Keratinocyte (primary cell): ENCODE data around the gene CRTAP. TPM values are rescaled to one million over a fixed set of nuclear protein-coding genes. Genes with fewer than 3 reads are reported as not detected.
"Not testable (repeated sequence)": the region's sequence is repeated elsewhere in the genome, so short reads cannot be mapped to it uniquely, and the experiment has no call there.

Experiments used
- DNase-seq: peaks from one replicate; pipeline ENCODE4 v3.0.0-alpha.2; 2011; ENCODE audit warnings: low read depth, missing footprints, low spot score
- FAIRE-seq: peaks from 2 replicates; lab custom pipeline; 2011; peaks lifted over from hg19 to GRCh38; lab: Jason Lieb, UNC
- H2AFZ ChIP-seq: 2 replicates; pipeline ENCODE4 v1.6.0; 2012; ENCODE audit warnings: low read length, control low read depth, inconsistent platforms; ENCODE audit not compliant: control insufficient read depth
- H3K27ac ChIP-seq: 2 replicates; pipeline ENCODE4 v1.5.1; 2011; ENCODE audit warnings: low read length; ENCODE audit not compliant: control insufficient read depth, insufficient read depth
- H3K27me3 ChIP-seq: 3 replicates; pipeline ENCODE4 v1.6.0; 2011; ENCODE audit warnings: low read length; ENCODE audit not compliant: control insufficient read depth, insufficient read depth; ENCODE audit errors: extremely low read depth
- H3K36me3 ChIP-seq, 2 experiments: 2 replicates in 1 of 2; 3 replicates in 1 of 2; pipeline ENCODE4 v1.5.1; 2011; ENCODE audit warnings: low read length in 2 of 2, mild to moderate bottlenecking in 1 of 2; ENCODE audit not compliant: control insufficient read depth in 2 of 2, insufficient read depth in 2 of 2; ENCODE audit errors: extremely low read depth in 1 of 2
- H3K4me1 ChIP-seq: 3 replicates; pipeline ENCODE4 v1.5.1; 2011; ENCODE audit warnings: low read length; ENCODE audit not compliant: control insufficient read depth, insufficient read depth; ENCODE audit errors: extremely low read depth
- H3K4me2 ChIP-seq: 3 replicates; pipeline ENCODE4 v1.6.0; 2011; ENCODE audit warnings: low read depth, low read length; ENCODE audit not compliant: control insufficient read depth, insufficient read depth; ENCODE audit errors: extremely low read depth
- H3K4me3 ChIP-seq, 3 experiments: fragments of 200-600 bp in 1 of 3; sonication (generic) in 1 of 3; 2 replicates in 2 of 3; 3 replicates in 1 of 3; pipeline ENCODE4 v1.5.1; 2011 to 2016; ENCODE audit warnings: low read length in 3 of 3, mild to moderate bottlenecking in 3 of 3, control low read depth in 2 of 3, inconsistent platforms in 1 of 3, low read depth in 1 of 3, mixed read lengths in 1 of 3, mixed run types in 1 of 3, moderate library complexity in 1 of 3; ENCODE audit not compliant: control insufficient read depth in 2 of 3, insufficient read depth in 2 of 3; ENCODE audit errors: extremely low read depth in 1 of 3
- H3K79me2 ChIP-seq: 2 replicates; pipeline ENCODE4 v1.6.0; 2012; ENCODE audit warnings: low read length; ENCODE audit not compliant: control insufficient read depth, insufficient read depth
- H3K9ac ChIP-seq: 3 replicates; pipeline ENCODE4 v1.6.0; 2011; ENCODE audit warnings: low read length; ENCODE audit not compliant: control insufficient read depth, insufficient read depth; ENCODE audit errors: extremely low read depth
- H3K9me1 ChIP-seq: 3 replicates; pipeline ENCODE4 v1.6.0; 2011; ENCODE audit warnings: low read length; ENCODE audit not compliant: control insufficient read depth, insufficient read depth; ENCODE audit errors: extremely low read depth
- H3K9me3 ChIP-seq: 2 replicates; pipeline ENCODE4 v1.5.1; 2012; ENCODE audit warnings: low read depth, low read length; ENCODE audit not compliant: control insufficient read depth
- H4K20me1 ChIP-seq: 3 replicates; pipeline ENCODE4 v1.6.0; 2011; ENCODE audit warnings: low read length; ENCODE audit not compliant: control insufficient read depth, insufficient read depth; ENCODE audit errors: extremely low read depth
- EZH2 ChIP-seq: IDR thresholded peaks from one replicate; pipeline ENCODE4 v1.6.1; 2012; ENCODE audit warnings: inconsistent platforms, mild to moderate bottlenecking, low read length, moderate library complexity
- dilution Hi-C: fragments of 300-500 bp; cut with MboI; formaldehyde crosslinking; loops from one replicate; pipeline ENCODE4 v1.7.0; 2020; ENCODE audit warnings: low sequenced_read_pairs; ENCODE audit not compliant: extremely low pct_ligation_motif_present
- polyA plus RNA-seq, 5 experiments: library from polyadenylated mRNA; depleted of rRNA in 3 of 5; stranded (reverse) in 3 of 5; stranded (forward) in 1 of 5; unstranded in 1 of 5; fragments of >200 nt; gene quantifications; 1 replicate in 1 of 5; 2 replicates in 3 of 5; 3 replicates in 1 of 5; pipeline versions ENCODE4 v1.2.1 to v1.2.3, GENCODE V29; 2011 to 2012; ENCODE audit warnings: missing spikeins in 2 of 5, low read depth in 1 of 5, low replicate concordance in 1 of 5
- TF ChIP-seq, protein P1 (sequence below), 3 experiments: IDR thresholded peaks in 1 of 3; conservative IDR thresholded peaks in 1 of 3; optimal IDR thresholded peaks in 1 of 3; 2 replicates in 2 of 3; 3 replicates in 1 of 3; pipeline versions ENCODE3 to v1.5.1; 2011; ENCODE audit warnings: low read length in 3 of 3, mild to moderate bottlenecking in 3 of 3, moderate library complexity in 2 of 3, control low read depth in 1 of 3, inconsistent platforms in 1 of 3; ENCODE audit not compliant: insufficient read depth in 2 of 3; ENCODE audit errors: extremely low read depth in 1 of 3

Gene CRTAP
- polyA plus RNA-seq, 1 donor (not counting 4 experiments of a cell fraction or from before 2014, with no cell fraction given), result 170 TPM

DNA sequence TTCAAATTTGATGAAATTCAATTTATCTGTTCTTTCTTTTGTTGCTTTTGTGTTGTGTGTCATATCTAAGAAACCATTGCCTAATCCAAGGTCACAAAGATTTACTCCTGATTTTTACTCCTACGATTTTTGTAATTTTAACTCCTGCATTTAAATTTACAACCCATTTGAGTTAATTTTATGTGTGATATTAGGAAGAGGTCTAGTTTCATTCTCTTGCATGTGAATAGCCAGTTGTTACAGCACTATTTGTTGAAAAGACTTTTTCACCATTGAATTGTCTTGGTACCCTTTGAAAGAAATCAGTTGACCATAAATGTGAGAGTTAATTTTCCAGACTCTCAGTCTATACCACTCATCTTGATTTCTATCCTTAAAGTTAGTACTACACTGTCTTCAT is 23.9 kb downstream of the CRTAP start:
- no peaks in the 10 kb centered on the region for H3K79me2 ChIP-seq
- no peak for TF ChIP-seq EZH2
- TF ChIP-seq, protein P1, sequence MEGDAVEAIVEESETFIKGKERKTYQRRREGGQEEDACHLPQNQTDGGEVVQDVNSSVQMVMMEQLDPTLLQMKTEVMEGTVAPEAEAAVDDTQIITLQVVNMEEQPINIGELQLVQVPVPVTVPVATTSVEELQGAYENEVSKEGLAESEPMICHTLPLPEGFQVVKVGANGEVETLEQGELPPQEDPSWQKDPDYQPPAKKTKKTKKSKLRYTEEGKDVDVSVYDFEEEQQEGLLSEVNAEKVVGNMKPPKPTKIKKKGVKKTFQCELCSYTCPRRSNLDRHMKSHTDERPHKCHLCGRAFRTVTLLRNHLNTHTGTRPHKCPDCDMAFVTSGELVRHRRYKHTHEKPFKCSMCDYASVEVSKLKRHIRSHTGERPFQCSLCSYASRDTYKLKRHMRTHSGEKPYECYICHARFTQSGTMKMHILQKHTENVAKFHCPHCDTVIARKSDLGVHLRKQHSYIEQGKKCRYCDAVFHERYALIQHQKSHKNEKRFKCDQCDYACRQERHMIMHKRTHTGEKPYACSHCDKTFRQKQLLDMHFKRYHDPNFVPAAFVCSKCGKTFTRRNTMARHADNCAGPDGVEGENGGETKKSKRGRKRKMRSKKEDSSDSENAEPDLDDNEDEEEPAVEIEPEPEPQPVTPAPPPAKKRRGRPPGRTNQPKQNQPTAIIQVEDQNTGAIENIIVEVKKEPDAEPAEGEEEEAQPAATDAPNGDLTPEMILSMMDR (optimal IDR thresholded peaks at IDR 0.05 in 1 of 3, IDR thresholded peaks at IDR 0.05 in 1 of 3, conservative IDR thresholded peaks at IDR 0.05 in 1 of 3; ENCODE audit: extremely low read depth in 1 of 3, insufficient read depth in 2 of 3, low read length in 3 of 3), result no peak
- no peaks in the 10 kb centered on the region for H3K9me3 ChIP-seq
- no peaks in the 10 kb centered on the region for H3K27me3 ChIP-seq
- H3K27ac ChIP-seq, result no peak overlapping the region
- no peak overlapping the region for H2AFZ ChIP-seq
- no peaks in the 10 kb centered on the region for H4K20me1 ChIP-seq
- no peak overlapping the region for H3K4me2 ChIP-seq
- no peak for DNase-seq
- H3K4me3 ChIP-seq, result no peak overlapping the region
- H3K9ac ChIP-seq, result no peak overlapping the region
- no peak for FAIRE-seq
- no peaks in the 10 kb centered on the region for H3K9me1 ChIP-seq
- no peaks in the 10 kb centered on the region for H3K4me1 ChIP-seq
- H3K36me3 ChIP-seq, result peaks cover 17 to 23% of the 10 kb centered on the region in 2 experiments
- dilution Hi-C loops, result no loop called here

DNA sequence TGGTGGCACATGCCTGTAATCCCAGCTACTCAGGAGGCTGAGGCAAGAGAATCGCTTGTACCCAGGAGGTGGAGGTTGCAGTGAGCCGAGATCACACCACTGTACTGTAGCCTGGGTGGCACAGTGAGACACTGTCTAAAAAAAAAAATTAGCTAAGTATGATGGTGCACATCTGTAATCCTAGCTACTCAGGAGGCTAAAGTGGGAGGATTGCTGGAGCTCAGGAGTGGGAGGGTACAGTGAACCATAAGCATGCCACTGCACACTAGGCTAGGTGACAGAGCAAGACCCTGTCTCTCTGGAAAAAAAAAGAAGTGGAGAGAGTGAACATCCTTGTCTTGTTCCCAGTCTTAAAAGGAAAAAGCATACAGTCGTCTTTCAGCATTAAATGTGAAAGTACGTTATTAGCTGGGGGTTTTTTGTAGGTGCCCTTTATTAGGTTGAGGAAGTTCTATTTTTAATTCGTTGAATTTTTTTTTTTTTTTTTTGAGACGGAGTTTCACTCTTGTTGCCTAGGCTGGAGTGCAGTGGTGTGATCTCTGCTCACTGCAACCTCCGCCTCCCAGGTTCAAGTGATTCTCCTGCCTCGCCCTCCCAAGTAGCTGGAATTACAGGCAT is 25.3 kb downstream of the CRTAP start:
- H3K4me1 ChIP-seq, H3K9me3 ChIP-seq, H2AFZ ChIP-seq, H3K79me2 ChIP-seq, H3K4me2 ChIP-seq, H4K20me1 ChIP-seq, H3K4me3 ChIP-seq, H3K27me3 ChIP-seq, H3K9ac ChIP-seq, H3K9me1 ChIP-seq, H3K27ac ChIP-seq, dilution Hi-C loops, FAIRE-seq, DNase-seq: not testable (repeated sequence)
- H3K36me3 ChIP-seq, result peaks cover 19 to 23% of the 10 kb centered on the region in 2 experiments

DNA sequence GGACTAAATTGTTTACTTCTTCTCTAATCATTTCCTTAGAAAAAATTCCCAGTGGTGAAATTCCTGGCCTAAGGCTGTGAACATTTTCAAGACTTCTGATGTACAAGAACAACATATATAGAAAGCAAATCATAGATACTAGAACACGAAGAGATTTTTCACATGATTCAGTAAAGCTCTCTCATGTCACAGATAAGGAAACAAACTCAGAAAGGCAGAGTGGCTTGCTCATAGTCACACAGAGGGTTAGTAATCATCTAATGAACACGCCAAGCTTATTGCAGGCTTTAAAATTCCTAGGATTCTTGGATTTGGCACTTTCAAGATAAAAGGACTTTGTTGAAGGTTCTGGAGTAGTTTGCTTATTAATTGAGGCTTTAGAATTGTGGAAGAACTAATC is 26.2 kb downstream of the CRTAP start:
- Histone ChIP-seq H3K4me3 (no peak overlapping the region), H3K4me2 (no peak overlapping the region), H4K20me1 (peaks cover 2% of the 10 kb centered on the region), H3K9me1 (no peaks in the 10 kb centered on the region), H3K9me3 (no peaks in the 10 kb centered on the region), H3K27ac (no peak overlapping the region), H3K79me2 (no peaks in the 10 kb centered on the region), H3K36me3 (peaks cover 16 to 25% of the 10 kb centered on the region in 2 experiments), H3K27me3 (no peaks in the 10 kb centered on the region), H2AFZ (no peak overlapping the region), H3K4me1 (no peaks in the 10 kb centered on the region), H3K9ac (no peak overlapping the region)
- TF ChIP-seq EZH2, result no peak
- TF ChIP-seq, protein P1 (optimal IDR thresholded peaks at IDR 0.05 in 1 of 3, IDR thresholded peaks at IDR 0.05 in 1 of 3, conservative IDR thresholded peaks at IDR 0.05 in 1 of 3; ENCODE audit: extremely low read depth in 1 of 3, insufficient read depth in 2 of 3, low read length in 3 of 3), result no peak
- dilution Hi-C loops, result no loop called here
- FAIRE-seq (no peak), DNase-seq (no peak)
